Adrenal gland (tissue), 19 donors: ENCODE results near the gene TRIM40. TPM values are rescaled to one million over a fixed set of nuclear protein-coding genes. Genes with fewer than 3 reads are reported as not detected.

Experiments used
- DNase-seq, 7 donors: peaks; one replicate each; pipeline ENCODE4 v3.0.0-alpha.2; 2019 to 2020
- H3K27ac ChIP-seq, 5 donors: fragments of 200-600 bp; sonication (generic) in 4 of 5; 1 replicate in 3 of 5; 2 replicates in 2 of 5; pipeline versions ENCODE4 v1.5.1 to v1.8.0; 2016 to 2020; ENCODE audit warnings: mild to moderate bottlenecking in 1 of 5
- H3K27me3 ChIP-seq: fragments of 200-600 bp; 2 replicates; pipeline ENCODE4 v1.8.0; 2021
- H3K36me3 ChIP-seq, 2 donors: fragments of 200-600 bp; replicated peaks in 1 of 2; 1 replicate in 1 of 2; 2 replicates in 1 of 2; pipeline versions ENCODE4 v1.5.1 to v1.8.0; 2018 to 2022
- H3K4me1 ChIP-seq, 2 donors: fragments of 200-600 bp; replicated peaks in 1 of 2; 1 replicate in 1 of 2; 2 replicates in 1 of 2; pipeline versions ENCODE4 v1.5.1 to v1.8.0; 2018 to 2021
- H3K4me3 ChIP-seq, 4 donors: fragments of 200-600 bp; sonication (generic) in 3 of 4; one replicate each; pipeline ENCODE4 v1.5.1; 2016 to 2018
- H3K9me3 ChIP-seq, 3 donors: fragments of 200-600 bp; sonication (generic) in 1 of 3; replicated peaks in 1 of 3; 1 replicate in 2 of 3; 2 replicates in 1 of 3; pipeline versions ENCODE4 v1.5.1 to v1.8.0; 2016 to 2021
- CTCF ChIP-seq, 6 experiments: fragments of 450-650 bp in 4 of 6; fragments of 200-600 bp in 2 of 6; sonication (generic) in 1 of 6; IDR thresholded peaks; 1 replicate in 5 of 6; 2 replicates in 1 of 6; pipeline versions ENCODE4 v1.5.1 to v1.8.0; 2016 to 2021; ENCODE audit warnings: antibody characterized with exemption in 6 of 6, mild to moderate bottlenecking in 2 of 6, moderate library complexity in 1 of 6
- POLR2A ChIP-seq, 2 donors: fragments of 450-650 bp; IDR thresholded peaks; one replicate each; pipeline ENCODE4 v1.6.1; 2017; ENCODE audit warnings: antibody characterized with exemption in 2 of 2, mild to moderate bottlenecking in 2 of 2, moderate library complexity in 1 of 2
- WGBS, 4 donors: extraction: QIAGEN DNeasy Blood & Tissue Kit in 2 of 4; methylation state at CpG; one replicate each; pipeline versions ENCODE4 v1.1.5 to v1.1.7; 2013 to 2017; 5-methylcytosine and 5-hydroxymethylcytosine counted together
- intact Hi-C, 2 donors: fragments of 100-400 bp; cut with DNase I; formaldehyde crosslinking; loops; one replicate each; pipeline versions ENCODE4 v1.14.1 to v1.15.0; 2022 to 2023
- long read RNA-seq, 10 donors: library from polyadenylated mRNA in 3 of 10; unstranded in 2 of 10; stranded (forward) in 1 of 10; transcript quantifications; one replicate each; pipeline ENCODE4 v2.0.0 and lab custom pipeline, GENCODE V29; 2021 to 2026
- polyA plus RNA-seq, 3 donors: library from polyadenylated mRNA; stranded (reverse); fragments of 200-250 nt in 2 of 3; fragments of 350-450 nt in 1 of 3; fragmentation: Illumina TruSeq in 1 of 3; extraction: RNeasy Lipid Tissue Mini Kit (QIAGEN cat#74804) in 1 of 3; gene quantifications; one replicate each; pipeline ENCODE4 v1.2.3, GENCODE V29; 2013 to 2014
- total RNA-seq, 9 donors: library from RNA; depleted of rRNA in 4 of 9; stranded (reverse); fragments of >200 nt in 4 of 9; fragments of 120-200 nt in 1 of 9; fragmentation: NEBNext Ultra II Directional in 1 of 9; extraction: Animal tissue kit (Norgen Biotek cat#: 25700) in 1 of 9; gene quantifications; one replicate each; pipeline versions ENCODE4 v1.1.0 to v1.2.4, GENCODE V29; 2013 to 2023
- donor health status: healthy with polysubstance abuse.
- donor health status: Bipolar disorder and iron deficiency.
- donor health status: DM: yes; HTN: yes; CAD: no.
- donor health status: DM: no; HTN: no; CAD: no.
- donor health status: DM: no; HTN: no; CAD: no.
- donor health status: DM: yes; HTN: yes; CAD: no.

TRIM40 gene
- total RNA-seq (under 1 TPM in 1 of 9 donors, not detected in 8; 0.11 TPM), polyA plus RNA-seq (under 1 TPM in 1 of 3 donors, not detected in 2; 0.16 TPM)
- long read RNA-seq, donor 1: 0 reads
- long read RNA-seq, donor 2: 0 reads
- long read RNA-seq, donor 3: 0 reads
- long read RNA-seq, donor 4: 0 reads
- long read RNA-seq, donor 5: 0 reads
- long read RNA-seq, donor 6: 0 reads
- long read RNA-seq, donor 7: 0 reads
- long read RNA-seq, donor 8: 0 reads
- long read RNA-seq, donor 9: 0 reads
- long read RNA-seq, donor 10: 0 reads

GRCh38 chr6:30135757-30136156 is at the start of gene TRIM40:
TSS of gene TRIM40 (plus strand) at chr6:30136140. CDS start at chr6:30137037, 897 bp downstream.
- no peak for DNase-seq
- no peak within 1 kb of the TSS for H3K4me3 ChIP-seq
- H3K9me3 ChIP-seq: no peaks in the 10 kb centered on the region
- TF ChIP-seq POLR2A (IDR thresholded peaks at IDR 0.05): no peak
- TF ChIP-seq CTCF (IDR thresholded peaks at IDR 0.05): no peak
- WGBS, 4 donors: 62 to 82% (median 77%) methylated on average over 4 of the region's 4 CpGs
- intact Hi-C loops: no loop called here
- H3K27ac ChIP-seq: no peak within 1 kb of the TSS
- no peaks in the 10 kb centered on the region for H3K4me1 ChIP-seq
- H3K36me3 ChIP-seq: no peaks in the 10 kb centered on the region
- H3K27me3 ChIP-seq: peaks cover 5% of the 10 kb centered on the region

GRCh38 chr6:30087876-30088275 is 48.1 kb upstream of the TRIM40 start:
- Histone ChIP-seq H3K4me3 (no peak overlapping the region), H3K27ac (no peak overlapping the region), H3K36me3 (no peaks in the 10 kb centered on the region), H3K4me1 (peaks cover 10 to 12% of the 10 kb centered on the region in 2 donors), H3K9me3 (no peaks in the 10 kb centered on the region), H3K27me3 (no peaks in the 10 kb centered on the region)
- intact Hi-C loops: no loop called here
- WGBS, 4 donors: 66 to 81% (median 70%) methylated on average over 5 of the region's 5 CpGs
- TF ChIP-seq POLR2A (IDR thresholded peaks at IDR 0.05) (no peak), CTCF (IDR thresholded peaks at IDR 0.05) (no peak)
- DNase-seq: no peak

GRCh38 chr6:30091577-30092381 is 44.2 kb upstream of the TRIM40 start:
- Histone ChIP-seq H3K27me3 (no peaks in the 10 kb centered on the region), H3K9me3 (no peaks in the 10 kb centered on the region), H3K4me3 (no peak overlapping the region), H3K36me3 (no peaks in the 10 kb centered on the region), H3K27ac (peak overlapping the region; percentile 74 to 94 (median 87)), H3K4me1 (peaks cover 21% of the 10 kb centered on the region in 2 donors)
- peak; percentile 78 to 97 (median 94) for DNase-seq
- WGBS, 4 donors: 25 to 29% (median 28%) methylated on average over 10 to 11 of the region's 11 CpGs
- TF ChIP-seq CTCF (IDR thresholded peaks at IDR 0.05) (no peak), POLR2A (IDR thresholded peaks at IDR 0.05) (peak in 1 of 2 donors; percentile 81)
- intact Hi-C loops: no loop called here

DNA sequence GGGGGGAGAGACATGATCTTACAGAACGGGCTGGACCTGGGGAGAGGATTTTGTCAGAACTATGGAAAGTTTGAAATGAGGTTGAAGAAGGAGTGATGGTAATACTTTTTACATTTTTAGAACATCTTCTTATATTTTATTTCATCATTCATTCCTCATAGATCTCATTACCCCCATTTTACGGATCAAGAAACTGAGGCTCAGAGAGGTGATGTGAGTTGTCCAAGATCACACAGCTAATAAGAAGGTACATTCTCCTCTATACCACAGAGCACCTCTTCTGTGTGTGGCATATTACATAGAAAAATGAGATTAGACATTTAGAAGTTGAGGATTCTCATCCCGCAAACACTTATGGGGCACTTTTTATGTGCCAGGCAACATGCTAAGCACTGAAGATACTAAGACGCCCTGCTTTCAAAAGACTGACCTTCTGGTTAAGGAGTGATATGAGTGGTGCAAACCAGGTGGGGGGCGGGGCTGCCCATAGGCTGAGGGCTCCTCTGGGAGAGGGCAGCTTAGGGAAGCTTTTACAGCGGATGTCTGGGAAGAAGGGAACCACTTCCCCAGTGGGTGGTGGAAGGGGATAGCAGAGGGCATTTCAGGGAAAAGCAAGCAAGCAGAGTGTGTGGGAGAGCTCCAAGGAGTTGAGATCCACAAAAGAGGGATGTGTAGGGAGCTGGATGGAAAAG is 42.9 kb upstream of the TRIM40 start:
- DNase-seq: no peak
- 59 to 70% (median 67%) methylated on average over 5 to 6 of the region's 6 CpGs for WGBS, 4 donors
- TF ChIP-seq POLR2A (IDR thresholded peaks at IDR 0.05) (no peak), CTCF (IDR thresholded peaks at IDR 0.05) (no peak)
- Histone ChIP-seq H3K4me3 (no peak overlapping the region), H3K36me3 (no peaks in the 10 kb centered on the region), H3K27me3 (no peaks in the 10 kb centered on the region), H3K27ac (peak overlapping the region in 1 of 5 donors; percentile 89), H3K9me3 (no peaks in the 10 kb centered on the region), H3K4me1 (peaks cover 21% of the 10 kb centered on the region in 2 donors)
- intact Hi-C loops: no loop called here
